Activated T-helper 1 cell treated with Interleukin-2 at 50 U/mL for 16 hours (primary cell): ENCODE data around the gene CDSN.

Experiments used
- DNase-seq: peaks from one replicate; pipeline ENCODE4 v3.0.0-alpha.2; 2020; ENCODE audit warnings: low read depth

Gene CDSN

GRCh38 chr6:31145386-31145785 lies 25.1 kb upstream of the CDSN start:
- no peak for DNase-seq

DNA sequence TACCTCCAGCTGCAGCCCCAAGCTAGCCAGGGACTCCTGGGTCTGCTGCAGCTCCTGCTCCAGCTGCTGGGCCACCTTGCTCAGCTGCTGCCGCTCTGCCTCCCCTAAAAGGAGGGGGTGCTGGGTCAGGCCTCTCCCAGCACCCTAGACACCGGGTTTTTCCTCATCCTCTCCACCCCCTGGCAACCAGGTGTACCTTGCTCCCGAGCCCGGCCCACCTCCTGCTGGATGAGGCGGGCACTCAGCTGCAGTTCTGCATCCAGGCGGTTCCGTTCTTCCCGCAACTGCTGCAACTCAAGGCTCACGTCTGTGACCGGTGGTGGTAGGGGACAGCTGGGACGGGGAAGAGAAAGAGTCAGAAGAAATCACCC lies 24.7 kb upstream of the CDSN start:
- DNase-seq = no peak

DNA sequence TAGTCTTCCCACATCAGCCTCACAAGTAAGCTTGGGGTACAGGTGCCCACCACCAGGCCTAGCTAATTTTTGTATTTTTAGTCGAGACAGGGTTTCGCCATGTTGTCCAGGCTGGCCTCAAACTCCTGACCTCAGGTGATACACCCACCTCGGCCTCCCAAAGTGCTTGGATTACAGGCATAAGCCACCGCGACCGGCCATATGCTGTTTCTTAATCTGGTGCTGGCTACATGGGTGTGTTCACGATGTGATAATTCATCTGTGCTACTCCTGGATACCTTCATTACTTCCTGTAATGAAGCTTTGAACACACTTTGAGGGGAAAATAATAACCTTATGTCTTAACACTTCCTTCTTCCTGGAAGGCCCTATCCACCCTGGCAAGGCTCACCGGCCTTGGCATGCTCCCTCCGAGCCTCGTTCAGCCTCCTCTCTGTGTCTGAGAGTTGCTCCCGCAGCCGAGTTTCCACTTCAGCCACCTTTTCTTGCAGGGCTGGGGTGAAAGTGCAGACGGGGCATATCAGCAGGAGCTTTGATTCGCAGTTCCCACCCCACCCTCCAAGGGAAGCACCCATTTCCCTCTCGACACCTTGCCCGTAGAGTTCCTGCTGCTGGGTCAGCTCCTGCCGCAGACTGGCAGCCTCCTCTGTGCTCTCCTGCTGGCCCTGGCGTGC lies 24.2 kb upstream of the CDSN start:
- no peak for DNase-seq

GRCh38 chr6:31143148-31143547 lies 22.9 kb upstream of the CDSN start:
- no peak for DNase-seq

DNA sequence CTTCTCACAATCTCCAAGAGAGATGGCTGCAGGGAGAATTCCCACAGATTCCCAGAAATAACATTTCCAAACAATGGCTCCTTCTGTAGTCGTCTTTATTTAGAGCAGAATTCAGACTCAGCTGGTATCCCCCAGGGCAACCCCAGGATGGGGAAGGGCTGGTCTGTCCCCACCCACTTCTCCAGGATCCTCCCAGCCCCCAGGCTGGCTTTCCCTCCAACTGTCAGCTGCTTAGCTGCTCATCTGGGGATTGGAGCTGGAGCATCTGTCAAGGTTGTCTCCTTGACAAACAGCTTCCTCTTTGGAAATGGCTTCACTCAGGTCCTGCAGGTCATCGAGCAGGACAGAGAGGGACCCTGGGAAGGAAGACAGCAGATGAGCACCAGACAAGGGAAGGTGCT lies 22.1 kb upstream of the CDSN start:
- no peak for DNase-seq

- DNase-seq = no peak
Observed at GRCh38 chr6:31140643-31141042, 20.4 kb upstream of the CDSN start.

DNA sequence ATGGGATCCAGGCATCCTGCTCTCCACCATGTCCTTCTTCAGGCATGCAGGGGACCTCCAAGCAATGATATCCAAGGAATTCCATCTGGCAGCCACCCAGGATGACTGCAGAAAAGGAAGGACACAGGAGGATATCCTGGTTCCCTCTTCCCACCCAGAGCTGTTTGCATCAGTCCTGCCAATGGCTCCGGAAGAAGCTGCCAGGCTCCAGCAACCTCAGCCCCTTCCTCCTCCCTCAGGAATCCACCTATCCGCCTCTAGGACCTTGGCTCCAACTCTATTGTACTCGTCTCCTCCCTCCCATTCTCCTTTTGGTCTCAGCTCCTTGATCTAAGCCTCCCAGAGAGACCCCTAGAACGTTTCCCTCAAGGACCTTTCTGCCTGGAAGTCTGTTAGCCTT lies 19.4 kb upstream of the CDSN start:
- no peak for DNase-seq

- DNase-seq = no peak
Observed at GRCh38 chr6:31138982-31139381, 18.7 kb upstream of the CDSN start, which contains the start of gene PSORS1C2. PSORS1C2 (minus strand) TSS chr6:31139066; CDS start chr6:31139026, 40 bp downstream.

GRCh38 chr6:31135710-31136109 lies 15.5 kb upstream of the CDSN start:
- no peak for DNase-seq

DNA sequence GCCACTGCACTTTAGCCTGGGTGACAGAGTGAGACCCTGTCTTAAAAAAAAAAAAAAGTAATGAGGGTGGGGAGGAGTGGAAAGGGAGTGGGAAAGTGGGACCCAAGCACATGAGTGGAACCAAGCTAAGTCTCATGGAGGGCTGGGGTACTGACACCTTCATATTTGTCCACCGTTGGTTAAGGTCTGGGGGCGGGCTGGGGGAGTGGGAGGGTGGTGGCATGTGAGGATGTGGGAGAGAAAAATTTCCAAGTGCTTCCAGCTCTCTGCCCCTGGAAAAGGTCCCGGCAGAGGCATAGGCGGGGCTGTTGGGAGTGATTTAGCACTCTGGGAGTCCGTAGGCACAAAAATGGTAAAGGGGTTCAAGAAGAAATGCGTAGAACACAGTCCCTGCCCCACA lies 12.6 kb upstream of the CDSN start:
- DNase-seq = no peak

DNA sequence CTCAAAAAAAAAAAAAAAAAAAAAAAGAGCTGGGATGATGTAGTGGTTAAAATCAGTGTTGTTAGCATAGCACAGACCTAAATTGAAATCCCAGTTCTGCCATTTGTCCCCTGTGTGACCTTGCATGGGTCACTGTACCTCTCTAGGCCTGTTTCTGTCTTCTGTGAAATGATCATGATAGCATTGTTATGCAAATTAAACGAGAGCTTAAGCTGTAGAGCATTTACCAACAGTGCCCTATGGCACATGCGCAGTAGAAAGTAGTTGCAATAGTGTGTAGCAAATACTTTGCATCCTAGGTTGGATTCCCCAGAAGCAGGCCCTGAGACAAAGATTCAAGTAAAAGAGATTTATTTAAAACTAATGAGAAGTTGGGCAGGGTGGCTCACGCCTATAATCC lies 11.3 kb upstream of the CDSN start:
- DNase-seq = no peak

- no peak for DNase-seq
Observed at GRCh38 chr6:31130751-31131150, 10.5 kb upstream of the CDSN start.

GRCh38 chr6:31129130-31129529 lies 8.9 kb upstream of the CDSN start:
- no peak for DNase-seq

DNA sequence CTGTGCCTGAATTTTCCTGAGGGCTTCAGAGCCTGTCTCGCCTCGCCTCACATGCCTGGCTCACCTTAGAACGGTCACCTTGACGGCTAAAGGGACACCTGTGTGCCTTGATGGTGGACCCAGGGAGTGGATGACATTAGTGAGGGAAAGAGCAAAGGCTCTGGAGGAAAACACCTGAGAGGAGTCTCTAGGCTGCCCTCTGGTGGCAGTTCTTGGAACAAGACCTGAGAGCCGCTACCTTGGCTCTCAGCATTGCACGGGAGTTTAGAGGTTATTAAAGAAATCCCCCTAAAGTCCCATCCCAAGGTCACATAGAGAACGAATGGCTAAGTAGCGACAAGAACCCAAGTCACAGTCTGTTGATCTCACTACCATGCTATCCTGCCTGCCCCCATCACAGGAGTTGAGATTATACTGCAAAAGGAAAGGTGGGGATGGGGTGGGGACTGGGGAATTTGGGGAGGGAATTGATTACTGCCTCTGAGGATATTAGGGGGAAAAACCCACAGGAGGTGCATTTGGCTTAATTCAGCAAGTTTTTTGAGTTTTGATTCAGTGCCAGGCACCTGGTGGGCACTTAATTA lies 7.9 kb upstream of the CDSN start:
- DNase-seq = peak; percentile 43

- no peak for DNase-seq
Observed at GRCh38 chr6:31126396-31127175, 6.3 kb upstream of the CDSN start.

- no peak for DNase-seq
Observed at GRCh38 chr6:31125586-31126363, 5.5 kb upstream of the CDSN start.

- DNase-seq = no peak
Observed at GRCh38 chr6:31125162-31125561, 4.9 kb upstream of the CDSN start.

DNA sequence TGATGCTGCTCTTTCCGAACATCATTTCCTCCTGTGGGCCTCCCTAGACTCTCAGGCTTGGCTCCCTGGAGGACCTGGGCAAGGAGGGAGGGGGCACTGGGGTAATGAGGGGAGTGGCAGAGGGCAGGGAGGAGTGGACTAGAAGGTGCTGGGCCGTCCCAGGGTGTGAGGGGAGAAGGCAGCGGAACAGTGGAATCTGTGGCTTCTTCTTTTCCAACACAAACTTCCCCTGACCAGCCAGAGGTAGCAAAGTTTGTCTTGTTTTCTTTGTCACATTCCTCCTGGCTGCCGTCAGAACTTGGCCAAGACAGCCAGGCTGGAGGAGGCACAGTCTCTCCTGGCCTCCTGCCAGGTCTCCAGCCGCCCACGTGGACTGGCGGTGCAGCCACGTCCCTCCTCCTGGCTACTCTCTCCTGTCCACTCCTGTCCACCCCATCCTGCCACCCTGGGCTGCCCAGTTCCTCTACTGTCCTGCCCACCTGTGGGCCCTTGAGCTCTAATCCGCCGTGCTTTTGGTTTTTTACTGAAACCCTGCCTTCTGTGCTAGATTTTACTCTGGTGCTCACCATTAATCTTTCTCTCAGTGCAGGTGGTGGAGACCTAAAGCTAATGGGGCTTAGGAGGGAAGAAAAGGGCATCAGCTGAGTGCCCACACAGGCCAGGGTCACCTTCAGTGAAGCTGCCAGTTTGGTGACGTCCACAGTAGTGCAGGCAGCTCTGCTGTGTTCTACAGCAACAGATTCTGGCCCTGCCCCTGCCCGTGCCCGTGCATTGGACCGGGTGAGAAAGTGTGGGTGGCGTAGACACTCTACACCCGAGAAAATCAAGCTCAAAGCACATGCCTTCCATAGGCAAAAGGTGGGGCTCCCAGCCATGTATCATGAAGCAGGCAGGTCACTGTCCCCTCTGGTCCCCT lies 2.8 kb upstream of the CDSN start:
- no peak for DNase-seq

- DNase-seq = no peak
Observed at GRCh38 chr6:31121131-31121790, 1.0 kb upstream of the CDSN start.

DNA sequence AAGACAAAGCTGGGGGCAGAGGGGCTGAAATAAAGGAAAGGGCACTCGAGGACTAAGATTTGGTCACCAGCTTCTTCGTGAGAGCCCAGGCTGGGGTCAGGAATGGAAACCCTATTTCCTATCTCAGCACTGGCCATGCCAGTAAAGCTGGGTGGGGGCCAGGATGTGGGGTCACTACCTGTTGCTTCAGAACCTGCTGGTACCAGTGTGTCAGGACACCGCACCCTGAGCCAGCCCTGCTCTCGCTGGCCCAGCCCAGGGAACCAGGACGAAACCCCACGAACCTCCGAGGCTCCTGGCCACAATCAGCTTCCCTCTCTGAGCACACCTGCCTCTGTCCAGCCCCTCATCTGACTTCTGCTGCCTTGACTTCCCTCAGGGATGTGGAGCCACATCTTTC lies 2.1 kb downstream of the CDSN start:
- DNase-seq = no peak
